GM12891 (cell line): ENCODE data around the gene SPACA7.
"Not testable (repeated sequence)": the region's sequence is repeated elsewhere in the genome, so short reads cannot be mapped to it uniquely, and the experiment has no call there.

Experiments
- DNase-seq: peaks from one replicate; pipeline ENCODE4 v3.0.0; 2011; ENCODE audit warnings: low spot score; ENCODE audit not compliant: insufficient read length
- FAIRE-seq: peaks from 2 replicates; lab custom pipeline; 2011; peaks lifted over from hg19 to GRCh38; lab: Jason Lieb, UNC
- PAX5 ChIP-seq: IDR thresholded peaks from 2 replicates; pipeline ENCODE4 v1.6.1; 2011; ENCODE audit warnings: low read length, moderate library complexity, mild to moderate bottlenecking; ENCODE audit not compliant: insufficient read depth, severe bottlenecking
- POLR2A ChIP-seq: IDR thresholded peaks from 2 replicates; pipeline ENCODE4 v1.6.1; 2011; ENCODE audit warnings: low read depth, low read length, control low read depth
- POLR2AphosphoS5 ChIP-seq: IDR thresholded peaks from 2 replicates; pipeline ENCODE4 v1.6.1; 2011; ENCODE audit warnings: low read depth, low read length, control low read depth
- POU2F2 ChIP-seq: IDR thresholded peaks from 2 replicates; pipeline ENCODE4 v1.6.1; 2011; ENCODE audit warnings: low read depth, mild to moderate bottlenecking, control low read depth, low read length, moderate library complexity
- SPI1 ChIP-seq: IDR thresholded peaks from 2 replicates; pipeline ENCODE4 v1.6.1; 2011; ENCODE audit warnings: low read depth, low read length, control low read depth
- TAF1 ChIP-seq: IDR thresholded peaks from 2 replicates; pipeline ENCODE4 v1.6.1; 2011; ENCODE audit warnings: low read depth, low read length, control low read depth

Gene SPACA7

DNA sequence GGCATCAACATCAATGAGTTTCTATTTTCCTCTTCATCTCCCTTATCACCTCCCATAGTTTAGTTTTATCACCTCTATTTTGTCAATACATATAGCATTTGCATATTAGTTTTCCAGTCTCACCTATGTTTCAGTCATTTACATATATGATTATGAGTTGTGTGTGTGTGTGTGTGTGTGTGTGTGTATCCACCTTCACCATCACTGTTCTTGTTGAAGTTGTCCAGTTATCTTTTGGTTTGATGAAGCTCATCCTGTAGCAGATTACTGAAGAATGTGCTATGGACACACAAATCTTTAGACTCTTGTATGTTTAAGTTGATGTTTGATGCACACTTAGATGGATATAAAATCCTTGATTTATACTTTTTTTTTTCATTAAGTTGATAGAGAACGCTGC is 40.5 kb downstream of the SPACA7 start:
- no peak for TF ChIP-seq POLR2A
- TF ChIP-seq SPI1, result no peak
- TF ChIP-seq POLR2AphosphoS5, result no peak
- TF ChIP-seq POU2F2, result no peak
- no peak for TF ChIP-seq TAF1
- TF ChIP-seq PAX5, result no peak
- no peak for FAIRE-seq
- DNase-seq, result no peak

DNA sequence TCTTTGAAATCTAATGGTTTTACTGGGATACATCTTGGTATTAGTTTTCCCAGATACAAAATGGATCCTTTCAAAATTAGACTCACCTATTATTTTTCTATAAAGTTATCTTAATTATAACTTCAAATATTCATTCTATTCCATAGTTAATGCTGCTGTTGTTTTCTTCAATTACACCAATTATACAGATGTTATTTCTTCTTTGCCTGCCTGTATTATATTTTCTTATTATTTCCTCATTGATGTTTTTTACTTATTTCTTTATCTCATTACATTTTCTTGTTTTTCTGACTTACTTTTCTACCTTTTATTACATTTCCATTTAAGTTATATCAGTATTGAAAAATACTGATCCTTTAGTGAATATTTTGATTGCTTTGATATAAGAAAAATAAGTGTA is 40.9 kb downstream of the SPACA7 start:
- FAIRE-seq (no peak), DNase-seq (no peak)
- TF ChIP-seq POLR2AphosphoS5 (no peak), PAX5 (no peak), POU2F2 (no peak), POLR2A (no peak), TAF1 (no peak), SPI1 (no peak)

DNA sequence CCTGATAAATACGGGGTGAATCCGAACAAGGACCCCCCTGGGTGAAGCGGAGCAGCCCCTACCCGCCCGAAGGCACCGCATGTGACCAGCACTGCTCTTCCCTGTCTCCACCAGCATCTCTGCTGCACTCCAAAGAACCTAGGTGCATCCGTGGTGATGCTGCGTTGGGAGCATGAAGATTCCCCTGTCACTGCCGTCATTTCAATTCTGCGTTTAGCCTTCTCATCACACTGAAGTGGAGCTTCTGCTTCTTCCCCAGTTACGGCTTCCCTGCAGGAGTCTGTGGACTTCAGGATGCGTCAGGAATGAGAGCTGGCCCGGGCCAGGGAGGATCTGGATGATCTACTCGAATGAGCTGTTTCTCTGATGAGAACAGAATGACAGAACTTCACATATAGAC is 47.9 kb downstream of the SPACA7 start:
- FAIRE-seq (no peak), DNase-seq (no peak)
- no peak for TF ChIP-seq SPI1
- no peak for TF ChIP-seq POLR2AphosphoS5
- no peak for TF ChIP-seq PAX5
- no peak for TF ChIP-seq POU2F2
- no peak for TF ChIP-seq POLR2A
- TF ChIP-seq TAF1, result no peak

DNA sequence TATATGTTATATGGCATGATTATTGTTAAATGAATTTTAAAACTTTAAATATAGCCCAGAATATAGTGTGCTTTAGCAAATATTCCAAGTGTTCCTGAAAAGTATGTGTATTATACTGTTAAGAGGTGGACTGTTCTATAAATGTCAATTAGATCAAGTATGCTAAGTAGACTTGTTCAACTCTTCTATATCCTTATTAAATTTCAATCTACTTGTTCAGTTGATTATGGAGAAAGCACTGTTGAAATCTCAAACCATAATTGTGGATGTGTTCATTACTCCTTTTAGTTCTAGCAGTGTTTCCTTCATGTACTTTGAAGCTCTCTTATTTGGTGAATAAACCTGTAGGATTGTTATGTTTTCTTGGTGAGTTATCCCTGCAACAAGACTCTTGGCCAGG is 52.5 kb downstream of the SPACA7 start:
- no peak for DNase-seq

DNA sequence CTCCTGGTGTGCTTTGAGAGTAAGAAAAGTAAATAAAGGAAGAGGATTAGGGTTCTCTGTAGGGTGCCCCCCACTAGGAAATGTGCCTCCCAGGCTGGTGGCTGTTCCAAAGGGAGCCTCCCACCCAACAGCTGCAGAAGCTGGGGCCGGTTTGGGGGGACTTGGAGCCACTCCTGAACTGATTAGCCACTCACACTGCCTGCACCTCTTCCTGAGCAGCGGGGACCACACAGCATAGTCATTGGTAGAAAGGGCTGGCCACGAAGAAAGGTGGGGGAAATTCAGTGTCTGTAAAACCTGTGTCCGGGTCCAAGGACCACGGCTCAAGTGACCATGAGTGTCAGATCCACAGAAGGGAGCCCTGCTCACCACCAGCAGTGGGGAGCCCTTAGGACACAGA is 55.6 kb downstream of the SPACA7 start:
- FAIRE-seq (no peak), DNase-seq (no peak)
- TF ChIP-seq POLR2A, result no peak
- TF ChIP-seq POU2F2, result no peak
- TF ChIP-seq TAF1, result no peak

More for the DNA sequence above, 52.5 kb downstream of the SPACA7 start:
- TF ChIP-seq POLR2AphosphoS5, result no peak
- no peak for TF ChIP-seq SPI1
- TF ChIP-seq POLR2A, result no peak
- TF ChIP-seq PAX5, result no peak
- no peak for TF ChIP-seq TAF1
- no peak for TF ChIP-seq POU2F2
- FAIRE-seq, result no peak

DNA sequence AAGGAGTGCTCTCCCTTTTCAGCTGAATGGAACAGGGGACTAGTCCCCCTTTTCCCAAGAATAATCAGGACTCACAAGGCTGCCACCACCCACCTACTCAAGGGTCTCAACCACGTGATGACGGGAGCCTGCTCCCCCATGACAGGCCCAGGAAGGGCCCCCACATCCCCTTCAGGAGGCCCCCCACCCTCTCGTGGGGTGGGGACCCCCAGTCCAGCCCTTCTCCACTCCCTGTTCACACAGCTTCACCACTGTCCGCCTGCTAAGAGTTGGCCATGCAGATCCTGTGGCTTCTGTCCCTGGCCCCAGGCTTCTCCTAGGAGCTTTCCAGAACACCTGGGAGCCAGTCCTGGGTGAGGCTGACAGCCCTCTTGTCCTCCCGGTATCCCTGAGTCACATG is 56.6 kb downstream of the SPACA7 start:
- FAIRE-seq, DNase-seq: not testable (repeated sequence)

DNA sequence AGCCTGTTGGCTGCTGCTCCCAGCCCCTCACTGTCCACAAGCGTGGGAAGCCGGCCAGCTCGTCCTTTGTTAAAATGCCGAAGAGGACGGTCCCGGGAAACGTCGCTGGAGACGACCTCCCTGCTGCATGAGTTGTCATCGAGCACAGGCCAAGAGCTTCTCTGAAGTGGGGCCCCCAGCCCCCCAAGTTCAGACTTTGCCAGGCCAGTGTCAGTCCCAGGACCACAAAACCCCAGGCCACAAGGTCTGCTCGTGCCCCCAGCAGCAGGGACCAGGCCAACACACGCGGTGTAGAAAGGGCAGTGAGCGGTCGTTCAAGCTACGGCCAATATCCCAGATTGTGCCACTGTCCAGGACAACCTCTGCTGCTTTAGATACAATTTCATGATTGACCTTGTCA is 57.4 kb downstream of the SPACA7 start:
- not testable (repeated sequence) for FAIRE-seq, DNase-seq

DNA sequence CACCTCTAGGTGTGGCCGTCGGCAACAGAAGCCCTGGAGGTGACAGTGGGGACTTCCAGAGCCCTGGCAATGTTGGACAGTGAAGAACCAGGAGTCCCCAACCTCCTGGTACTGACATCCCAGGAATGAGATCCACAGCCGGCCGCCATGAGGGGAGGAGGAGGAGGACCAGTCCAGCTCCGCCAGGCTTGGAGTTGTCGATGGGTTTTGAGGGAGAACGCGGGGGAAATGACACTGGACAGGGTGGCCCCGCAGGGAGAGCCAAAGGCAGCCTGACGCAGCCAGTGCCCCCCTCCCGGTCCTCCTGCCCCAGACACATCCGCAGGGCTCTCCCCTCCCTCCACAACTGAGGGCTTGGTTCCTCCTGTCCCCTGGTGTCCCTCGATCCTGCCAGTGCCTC is 57.9 kb downstream of the SPACA7 start:
- no peak for TF ChIP-seq TAF1
- DNase-seq (no peak), FAIRE-seq (no peak)

DNA sequence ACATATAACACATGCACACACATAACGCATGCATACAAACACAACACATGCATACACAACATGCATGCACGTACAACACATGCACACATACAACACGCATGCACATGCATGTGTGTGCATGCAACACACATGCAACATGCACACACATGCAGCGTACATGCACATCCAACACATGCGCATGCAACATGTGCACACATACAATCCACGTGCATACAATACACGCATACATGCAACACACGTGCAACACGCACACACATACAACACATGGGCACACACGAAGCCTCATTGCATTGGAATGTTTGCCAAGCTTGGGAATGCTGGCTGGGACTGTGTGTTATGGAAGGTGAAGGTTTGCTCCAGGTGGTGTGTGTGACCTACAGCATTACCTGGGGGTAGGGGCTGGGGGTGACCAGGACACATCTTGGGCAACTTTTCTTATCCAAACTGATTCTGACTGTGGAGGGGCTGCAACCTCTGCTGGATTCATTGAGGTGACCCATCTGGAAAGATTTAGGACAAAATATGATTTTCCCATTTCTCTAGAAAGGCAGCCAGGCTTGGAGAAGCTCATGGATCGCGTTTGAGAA is 58.9 kb downstream of the SPACA7 start:
- DNase-seq, result no peak
- TF ChIP-seq PAX5 (no peak), POLR2A (no peak), TAF1 (no peak)
- peak; percentile 26 for FAIRE-seq

DNA sequence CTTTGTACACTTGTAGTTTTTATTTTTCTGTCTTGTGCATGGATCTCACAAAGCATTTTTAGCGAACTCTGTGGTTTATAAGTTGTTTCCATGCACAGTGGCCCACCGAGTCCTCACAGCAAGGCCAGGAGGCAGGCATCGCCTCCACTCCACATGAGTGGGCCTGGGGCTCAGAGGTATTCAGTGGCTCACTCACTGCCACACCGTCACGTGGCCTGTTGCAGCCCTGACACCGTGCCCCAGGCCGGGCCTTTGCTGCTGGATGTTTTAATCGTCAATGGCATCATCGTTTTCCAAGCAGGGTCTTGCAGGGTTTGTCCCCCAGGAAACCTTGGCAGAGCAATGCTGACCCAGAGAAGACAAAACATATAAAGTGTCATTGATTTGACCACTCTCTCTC is 59.8 kb downstream of the SPACA7 start:
- FAIRE-seq, result no peak
- no peak for DNase-seq
- TF ChIP-seq TAF1 (no peak), POU2F2 (no peak), PAX5 (no peak), POLR2A (no peak), POLR2AphosphoS5 (no peak)

DNA sequence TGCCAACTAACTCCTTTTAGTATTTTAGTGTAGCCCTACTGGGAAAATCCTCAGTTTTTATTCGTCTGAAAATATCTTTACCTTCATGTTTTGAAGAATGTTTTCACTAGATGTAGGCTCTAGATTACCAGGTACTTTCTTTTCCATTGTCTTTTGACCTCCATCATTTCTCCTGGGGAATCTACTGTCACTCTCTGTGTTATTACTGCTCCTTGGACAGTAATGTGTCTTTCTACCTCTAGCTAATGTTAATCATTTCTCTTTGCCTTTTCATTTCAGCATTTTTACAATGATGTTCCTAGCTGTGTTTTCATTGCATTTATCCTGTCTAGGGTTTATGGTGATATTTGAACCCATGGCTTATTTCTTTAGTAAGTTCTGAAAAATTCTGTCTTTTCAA is 61.9 kb downstream of the SPACA7 start:
- FAIRE-seq (no peak), DNase-seq (no peak)
- TF ChIP-seq SPI1 (no peak), POLR2A (no peak), POLR2AphosphoS5 (no peak), TAF1 (no peak), PAX5 (no peak), POU2F2 (no peak)
